ENCODE data around the gene HAPLN1.

HAPLN1 gene

DNA sequence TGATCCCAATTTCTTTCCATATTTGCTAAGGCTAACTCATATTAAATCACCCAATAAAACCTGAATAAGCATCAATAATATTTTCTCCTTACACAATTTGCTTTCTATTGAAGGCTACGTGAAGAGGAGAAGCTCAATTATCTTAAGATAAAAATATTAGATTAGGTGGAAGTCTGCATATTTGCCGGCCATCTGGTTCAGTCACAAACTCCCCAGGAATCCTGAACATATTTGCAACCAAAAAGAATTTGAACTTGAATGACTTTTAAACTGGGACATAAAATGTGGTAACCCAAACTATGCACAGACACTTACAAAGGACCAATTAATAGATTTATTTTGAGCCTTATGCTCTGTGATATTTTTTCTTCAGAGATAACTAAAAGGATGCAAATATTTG is 92.3 kb downstream of the HAPLN1 start:
- no peak overlapping the region for H3K27ac Mint-ChIP-seq
- H3K9me3 Mint-ChIP-seq: no peaks in the 10 kb centered on the region

DNA sequence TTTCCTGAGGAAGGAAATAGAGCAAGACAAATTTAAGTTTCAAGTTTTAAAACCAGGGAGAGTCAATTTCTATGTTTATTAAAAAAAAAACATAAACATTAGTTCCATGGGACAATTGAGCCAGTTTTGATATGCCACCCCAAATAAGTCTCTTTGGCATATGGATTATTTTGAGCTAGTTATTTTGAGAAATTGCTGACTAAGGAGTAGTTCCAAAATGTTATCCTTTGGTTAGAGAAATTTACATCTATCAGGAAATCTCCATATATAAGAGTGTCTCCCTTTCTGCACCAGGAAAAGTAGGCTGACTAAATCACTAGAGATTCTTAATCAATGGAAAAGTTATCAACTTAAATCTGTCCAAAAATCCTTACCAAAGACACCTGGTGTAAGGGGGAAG is 105.8 kb downstream of the HAPLN1 start:
- ATAC-seq: no peak
- Mint-ChIP-seq H3K9me3 (peaks cover 6 to 8% of the 10 kb centered on the region in 2 donors), H3K4me3 (no peak overlapping the region), H3K4me1 (no peaks in the 10 kb centered on the region), H3K27ac (no peak overlapping the region), H3K27me3 (no peaks in the 10 kb centered on the region)
- no peak for DNase-seq

More for the DNA sequence above, 92.3 kb downstream of the HAPLN1 start:
- ATAC-seq (no peak), DNase-seq (no peak)
- Mint-ChIP-seq H3K4me1 (no peaks in the 10 kb centered on the region), H3K4me3 (no peak overlapping the region), H3K27me3 (no peaks in the 10 kb centered on the region)

DNA sequence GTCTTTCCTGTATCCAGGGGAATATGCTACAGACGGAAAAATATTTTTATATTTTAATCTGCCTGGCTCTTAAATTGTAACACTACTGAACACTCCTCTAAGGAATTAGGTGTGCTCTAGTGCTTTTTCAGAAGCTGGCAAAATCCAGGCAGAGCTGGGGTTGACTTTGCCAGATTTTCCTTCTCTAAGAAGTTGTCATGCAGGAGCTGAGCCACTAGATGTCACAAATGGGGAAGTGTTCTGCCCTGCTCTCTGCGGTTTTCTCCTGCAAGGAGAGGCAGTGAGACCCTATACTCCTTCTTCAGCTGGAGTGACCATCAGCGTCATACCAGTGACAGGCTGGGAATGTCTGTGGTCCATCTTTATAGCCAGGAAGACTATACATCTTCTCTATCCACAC is 112.5 kb downstream of the HAPLN1 start:
- H3K9me3 Mint-ChIP-seq: no peaks in the 10 kb centered on the region
- no peak overlapping the region for H3K4me3 Mint-ChIP-seq
- no peak for DNase-seq
- peaks cover 7% of the 10 kb centered on the region for H3K27me3 Mint-ChIP-seq
- no peak for ATAC-seq
- H3K27ac Mint-ChIP-seq: no peak overlapping the region
- no peaks in the 10 kb centered on the region for H3K4me1 Mint-ChIP-seq

- H3K27me3 Mint-ChIP-seq: no peaks in the 10 kb centered on the region
- no peaks in the 10 kb centered on the region for H3K4me1 Mint-ChIP-seq
- H3K9me3 Mint-ChIP-seq: no peaks in the 10 kb centered on the region
- DNase-seq: no peak
- no peak overlapping the region for H3K27ac Mint-ChIP-seq
- no peak overlapping the region for H3K4me3 Mint-ChIP-seq
- no peak for ATAC-seq
Measured at GRCh38 chr5:83595217-83595616, 125.4 kb downstream of the HAPLN1 start.

- no peaks in the 10 kb centered on the region for H3K27me3 Mint-ChIP-seq
- DNase-seq (no peak), ATAC-seq (no peak)
- H3K4me1 Mint-ChIP-seq: no peaks in the 10 kb centered on the region
- H3K4me3 Mint-ChIP-seq: no peak overlapping the region
- no peak overlapping the region for H3K27ac Mint-ChIP-seq
- no peaks in the 10 kb centered on the region for H3K9me3 Mint-ChIP-seq
Measured at GRCh38 chr5:83590966-83591365, 129.7 kb downstream of the HAPLN1 start.

- ATAC-seq: no peak
- no peak for DNase-seq
- H3K4me1 Mint-ChIP-seq: no peaks in the 10 kb centered on the region
- H3K9me3 Mint-ChIP-seq: no peaks in the 10 kb centered on the region
- H3K4me3 Mint-ChIP-seq: no peak overlapping the region
- H3K27me3 Mint-ChIP-seq: no peaks in the 10 kb centered on the region
- no peak overlapping the region for H3K27ac Mint-ChIP-seq
Measured at GRCh38 chr5:83589786-83590185, 130.9 kb downstream of the HAPLN1 start.

Measured in stimulated activated naive CD8-positive, alpha-beta T cell treated with anti-CD3 and anti-CD28 coated beads, Interleukin-15, amount 100 ng/mL, for 72 hours (primary cell).